ENCODE measurements around the gene TENT4B. TPM values are rescaled to one million over a fixed set of nuclear protein-coding genes. Genes with fewer than 3 reads are reported as not detected.

TENT4B gene
- total RNA-seq, 1 experiment from 2014 or later, result 13.0 TPM

DNA sequence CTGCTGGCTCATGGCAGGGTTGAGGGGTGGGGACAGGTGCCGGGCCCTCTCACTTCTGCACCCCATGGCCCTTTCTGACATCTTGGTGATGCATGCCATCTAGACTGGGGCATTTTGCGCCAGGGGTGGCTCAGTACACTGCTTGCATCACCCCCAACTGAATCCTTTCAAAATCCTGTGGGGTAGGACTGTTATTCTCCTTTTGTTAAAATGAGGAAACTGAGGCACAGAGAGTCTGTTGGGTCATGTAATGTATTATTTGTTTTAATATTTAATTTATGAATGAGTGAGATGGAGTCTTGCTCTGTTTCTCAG, 123.2 kb downstream of the TENT4B start:
- peaks cover 2 to 5% of the 10 kb centered on the region in 2 experiments; a peak in 3 of 5 replicates for H3K9me3 Mint-ChIP-seq
- no peaks in the 10 kb centered on the region for H3K27me3 ChIP-seq (ENCODE audit: insufficient read depth, low read length)
- H2BK12ac ChIP-seq (ENCODE audit: insufficient read length, low read depth, low read length), result no peak overlapping the region
- no peak overlapping the region for H3K27ac ChIP-seq (ENCODE audit: insufficient read length, low read depth, low read length)
- H3K4me2 ChIP-seq (ENCODE audit: insufficient read depth, insufficient read length, low read length), result no peak overlapping the region
- no peak overlapping the region for H4K5ac ChIP-seq (ENCODE audit: insufficient read length, low read depth, low read length)
- no peak overlapping the region for H2AFZ ChIP-seq (ENCODE audit: low read length)
- no peak overlapping the region for H3K56ac ChIP-seq (ENCODE audit: insufficient read length, low read depth, low read length)
- DNase-seq, result no peak
- no peak overlapping the region for H2BK5ac ChIP-seq (ENCODE audit: insufficient read length, low read length)
- no peak overlapping the region for H2BK15ac ChIP-seq (ENCODE audit: low read depth, low read length)
- H3K79me2 ChIP-seq (ENCODE audit: insufficient read depth, low read length), result no peaks in the 10 kb centered on the region
- no peaks in the 10 kb centered on the region; the same call in 1 of the 2 replicates for H3K27me3 Mint-ChIP-seq (ENCODE audit: low read depth)
- no peak overlapping the region for H3K4me3 Mint-ChIP-seq
- H3K14ac ChIP-seq (ENCODE audit: insufficient read depth, low read length), result no peak overlapping the region
- no peaks in the 10 kb centered on the region for H3K23me2 ChIP-seq (ENCODE audit: insufficient read length, low read depth, low read length, poor library complexity, severe bottlenecking)
- no peaks in the 10 kb centered on the region for H3K79me1 ChIP-seq (ENCODE audit: insufficient read depth, low read depth, low read length, poor library complexity, severe bottlenecking)
- peaks cover 0 to 9% (median 0%) of the 10 kb centered on the region in 3 experiments; a peak in 3 of 7 replicates for H3K36me3 Mint-ChIP-seq (ENCODE audit: insufficient read depth in 1 of 3, low read depth in 3 of 3)
- H3K9ac ChIP-seq (ENCODE audit: extremely low read depth, insufficient read length, low read length), result no peak overlapping the region
- H3K4me1 Mint-ChIP-seq, result peaks cover 16 to 21% of the 10 kb centered on the region in 2 experiments
- TF ChIP-seq, protein P1, sequence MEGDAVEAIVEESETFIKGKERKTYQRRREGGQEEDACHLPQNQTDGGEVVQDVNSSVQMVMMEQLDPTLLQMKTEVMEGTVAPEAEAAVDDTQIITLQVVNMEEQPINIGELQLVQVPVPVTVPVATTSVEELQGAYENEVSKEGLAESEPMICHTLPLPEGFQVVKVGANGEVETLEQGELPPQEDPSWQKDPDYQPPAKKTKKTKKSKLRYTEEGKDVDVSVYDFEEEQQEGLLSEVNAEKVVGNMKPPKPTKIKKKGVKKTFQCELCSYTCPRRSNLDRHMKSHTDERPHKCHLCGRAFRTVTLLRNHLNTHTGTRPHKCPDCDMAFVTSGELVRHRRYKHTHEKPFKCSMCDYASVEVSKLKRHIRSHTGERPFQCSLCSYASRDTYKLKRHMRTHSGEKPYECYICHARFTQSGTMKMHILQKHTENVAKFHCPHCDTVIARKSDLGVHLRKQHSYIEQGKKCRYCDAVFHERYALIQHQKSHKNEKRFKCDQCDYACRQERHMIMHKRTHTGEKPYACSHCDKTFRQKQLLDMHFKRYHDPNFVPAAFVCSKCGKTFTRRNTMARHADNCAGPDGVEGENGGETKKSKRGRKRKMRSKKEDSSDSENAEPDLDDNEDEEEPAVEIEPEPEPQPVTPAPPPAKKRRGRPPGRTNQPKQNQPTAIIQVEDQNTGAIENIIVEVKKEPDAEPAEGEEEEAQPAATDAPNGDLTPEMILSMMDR (conservative IDR thresholded peaks at IDR 0.05), result no peak
- H2BK120ac ChIP-seq (ENCODE audit: low read depth, low read length, poor library complexity, severe bottlenecking), result no peak overlapping the region
- H3K27ac Mint-ChIP-seq, result no peak overlapping the region
- H3K9me3 ChIP-seq (ENCODE audit: control insufficient read depth, low read depth, low read length), result no peaks in the 10 kb centered on the region
- no peak overlapping the region for H3T11ph ChIP-seq (ENCODE audit: low read length)
- no peak overlapping the region for H3K18ac ChIP-seq (ENCODE audit: insufficient read length, low read depth, low read length)
- H4K91ac ChIP-seq (ENCODE audit: insufficient read length, low read depth, low read length), result no peak overlapping the region
- H2BK20ac ChIP-seq (ENCODE audit: low read depth, low read length, poor library complexity, severe bottlenecking), result no peak overlapping the region
- H4K20me1 ChIP-seq (ENCODE audit: control insufficient read depth, insufficient read depth, insufficient read length), result no peaks in the 10 kb centered on the region
- WGBS (ENCODE audit: extremely low coverage, insufficient read length, low lambda C conversion rate), result no CpG with 5 or more reads among the region's 2 CpGs
- no peak overlapping the region for H2AK5ac ChIP-seq (ENCODE audit: insufficient read length, low read length)
- H4K8ac ChIP-seq (replicated peaks; ENCODE audit: insufficient read length, low read depth, low read length), result no peak overlapping the region
- H3K23ac ChIP-seq (ENCODE audit: insufficient read length, low read depth, low read length), result no peak overlapping the region
- no peak overlapping the region for H3K4ac ChIP-seq (ENCODE audit: low read depth, low read length)
- H3K4me1 ChIP-seq (ENCODE audit: insufficient read depth, low read length), result 0 out of 2 replicates have a peak, but pooled peaks cover 3% of the 10 kb centered on the region
